ENCODE measurements around the gene CCT6A. TPM values are rescaled to one million over a fixed set of nuclear protein-coding genes. Genes with fewer than 3 reads are reported as not detected.
A peak's percentile ranks its signal among the peaks of the same experiment; 100 is the strongest.

CCT6A gene
- 10 to 100 TPM; 60.0 to 99.0 (median 77.9) TPM for total RNA-seq

DNA sequence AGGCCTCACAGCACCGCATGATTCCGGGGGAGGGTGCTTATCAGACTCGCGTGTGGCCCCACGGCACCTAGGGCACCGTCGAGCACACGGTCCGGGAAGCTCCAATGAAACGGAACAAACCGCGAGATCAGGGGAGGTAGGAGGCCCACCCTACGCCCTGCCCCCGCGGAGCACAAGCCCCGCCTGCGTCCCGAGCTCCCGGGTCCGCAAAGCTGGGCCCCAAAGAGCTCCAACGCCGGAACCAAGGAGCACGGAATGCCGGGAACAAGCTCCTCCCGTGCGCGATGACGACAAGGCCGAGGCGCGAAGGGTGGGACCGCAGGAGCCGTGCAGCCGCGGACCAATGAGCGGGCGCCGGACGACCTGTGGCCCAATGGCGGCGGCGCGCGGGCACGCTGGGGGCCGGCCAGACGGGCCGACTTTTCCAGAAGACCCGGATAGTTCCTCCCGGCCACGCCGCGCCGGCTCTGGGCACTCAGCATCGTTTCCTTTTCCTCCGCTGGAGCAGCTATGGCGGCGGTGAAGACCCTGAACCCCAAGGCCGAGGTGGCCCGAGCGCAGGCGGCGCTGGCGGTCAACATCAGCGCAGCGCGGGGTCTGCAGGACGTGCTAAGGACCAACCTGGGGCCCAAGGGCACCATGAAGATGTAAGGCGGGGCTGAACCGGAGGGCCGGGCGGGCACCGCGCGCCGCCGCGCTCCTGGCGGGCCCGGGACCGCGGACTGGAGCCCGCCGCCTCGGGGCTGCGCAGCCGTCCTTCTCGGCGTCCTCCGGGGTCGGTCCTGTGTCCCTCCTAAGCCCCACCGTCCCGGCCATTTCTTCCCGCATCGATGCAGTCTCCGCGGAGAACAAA lies at the start of gene CCT6A, which contains the start of gene PSPH:
Gene CCT6A, plus strand, starts transcription at position 427 of the 853 bp plus-strand sequence. Its CDS starts 84 bp downstream, at position 511.
Gene PSPH, minus strand, starts transcription at position 106 of the 853 bp plus-strand sequence. CDS start 30,232 bp downstream, outside the sequence.
- peak; percentile 94 to 95 for DNase-seq (ENCODE audit: low spot score in 2 of 2)
- Histone ChIP-seq H3K9me3 (no peaks in the 10 kb centered on the region), H3K36me3 (peaks cover 0 to 34% (median 4%) of the 10 kb centered on the region in 3 donors), H3K4me3 (peak within 1 kb of the TSS; percentile 70 to 100 (median 81)), H3K27ac (peak within 1 kb of the TSS; percentile 68 to 94 (median 91)), H3K27me3 (no peaks in the 10 kb centered on the region), H3K4me1 (peaks cover 0 to 51% (median 8%) of the 10 kb centered on the region in 4 donors)
- WGBS, 2 donors = 0% methylated on average over 37 to 90 of the region's 97 CpGs
- TF ChIP-seq EP300 (IDR thresholded peaks at IDR 0.05) = peak in 1 of 2 donors; percentile 98
- no peak for TF ChIP-seq CTCF (IDR thresholded peaks at IDR 0.05)
- TF ChIP-seq POLR2A (IDR thresholded peaks at IDR 0.05) = peak; percentile 49 to 86

DNA sequence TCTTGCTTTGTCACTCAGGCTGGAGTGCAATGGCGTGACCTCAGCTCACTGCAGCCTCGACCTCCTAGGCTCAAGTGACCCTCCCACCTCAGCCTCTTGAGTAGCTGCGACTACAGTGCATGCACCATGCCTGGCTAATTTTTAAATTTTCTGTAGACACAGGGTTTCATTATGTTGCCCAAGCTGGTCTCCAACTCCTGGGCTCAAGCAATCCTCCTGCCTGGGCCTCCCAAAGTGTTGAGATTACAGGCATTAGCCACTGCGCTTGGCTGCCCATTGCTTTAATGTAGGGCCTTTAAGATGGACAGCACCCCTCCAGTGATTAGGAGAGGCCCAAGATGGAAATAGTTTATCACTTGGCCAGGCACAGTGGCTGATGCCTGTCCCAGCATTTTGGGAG lies 47.8 kb upstream of the CCT6A start:
- Histone ChIP-seq H3K36me3 (peaks cover 0 to 12% (median 0%) of the 10 kb centered on the region in 3 donors), H3K27ac (no peak overlapping the region), H3K4me1 (peaks cover 0 to 11% (median 0%) of the 10 kb centered on the region in 4 donors), H3K27me3 (no peaks in the 10 kb centered on the region), H3K4me3 (no peak overlapping the region), H3K9me3 (no peaks in the 10 kb centered on the region)
- DNase-seq (ENCODE audit: low spot score in 2 of 2) = no peak
- 76 to 77% methylated on average over 4 of the region's 4 CpGs for WGBS, 2 donors
- TF ChIP-seq CTCF (IDR thresholded peaks at IDR 0.05) (no peak), POLR2A (IDR thresholded peaks at IDR 0.05) (no peak)

DNA sequence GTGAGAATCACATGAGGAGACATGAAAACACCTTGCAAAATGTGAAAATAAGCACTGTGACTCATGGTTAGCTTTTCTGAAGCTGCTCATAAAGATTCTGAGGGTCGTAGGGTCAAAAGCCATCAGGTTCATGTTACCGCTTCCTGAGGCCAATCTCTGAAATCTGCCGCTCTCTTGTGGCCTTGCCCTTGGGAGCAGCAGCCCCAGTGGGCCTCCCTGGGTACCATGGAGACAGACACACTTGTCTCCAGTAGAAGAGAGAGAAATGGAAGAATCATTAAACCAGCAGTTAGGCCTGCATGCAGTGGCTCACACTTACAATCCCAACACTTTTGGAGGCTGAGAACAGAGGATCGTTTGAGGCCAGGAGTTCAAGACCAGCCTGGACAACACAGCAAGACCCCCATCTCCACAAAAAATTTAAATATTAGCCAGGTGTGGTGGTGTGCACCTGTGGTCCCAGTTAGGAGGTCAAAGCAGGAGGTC lies 44.4 kb upstream of the CCT6A start:
- Histone ChIP-seq H3K36me3 (peaks cover 0 to 14% (median 0%) of the 10 kb centered on the region in 3 donors), H3K9me3 (no peaks in the 10 kb centered on the region), H3K4me3 (no peak overlapping the region), H3K4me1 (peaks cover 0 to 32% (median 0%) of the 10 kb centered on the region in 4 donors), H3K27ac (peak overlapping the region; percentile 28 to 86 (median 60)), H3K27me3 (no peaks in the 10 kb centered on the region)
- no peak for DNase-seq (ENCODE audit: low spot score in 2 of 2)
- 67 to 72% methylated on average over 4 of the region's 4 CpGs for WGBS, 2 donors
- TF ChIP-seq EP300 (IDR thresholded peaks at IDR 0.05) (no peak), CTCF (IDR thresholded peaks at IDR 0.05) (no peak), POLR2A (IDR thresholded peaks at IDR 0.05) (no peak)

DNA sequence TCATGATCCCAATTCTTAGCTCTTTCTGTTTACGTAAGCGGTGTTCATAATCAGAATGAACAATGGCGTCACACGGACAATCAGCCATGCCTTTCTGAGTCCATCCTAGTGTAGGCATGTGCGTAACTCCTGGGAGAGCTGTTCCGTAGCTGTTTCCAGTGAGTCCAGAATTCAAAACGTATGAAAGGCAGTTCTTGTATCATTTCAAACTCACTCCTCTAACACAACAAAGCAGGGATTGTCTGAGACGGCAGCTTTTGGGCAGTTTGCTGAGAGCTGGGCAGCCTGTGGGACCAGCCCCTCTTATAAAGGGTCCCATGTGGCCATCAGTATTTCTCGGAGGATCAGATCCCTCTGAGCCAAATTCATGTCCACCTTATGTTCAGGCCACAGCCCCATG lies 43.7 kb upstream of the CCT6A start:
- WGBS, 2 donors = 37 to 55% methylated on average over 9 of the region's 9 CpGs

More for the DNA sequence above, 43.7 kb upstream of the CCT6A start:
- no peaks in the 10 kb centered on the region for H3K27me3 ChIP-seq
- H3K9me3 ChIP-seq = no peaks in the 10 kb centered on the region
- TF ChIP-seq CTCF (IDR thresholded peaks at IDR 0.05) (no peak), EP300 (IDR thresholded peaks at IDR 0.05) (peak in 1 of 2 donors; percentile 35)
- peaks cover 0 to 21% (median 0%) of the 10 kb centered on the region in 3 donors for H3K36me3 ChIP-seq
- H3K4me3 ChIP-seq = no peak overlapping the region
- H3K4me1 ChIP-seq = peaks cover 0 to 32% (median 0%) of the 10 kb centered on the region in 4 donors
- DNase-seq (ENCODE audit: low spot score in 2 of 2) = no peak
- H3K27ac ChIP-seq = peak overlapping the region; percentile 28 to 86 (median 60)

All from tibial nerve (tissue), 4 donors.